Measurements from ENCODE around the gene GZF1.

GZF1 gene

DNA sequence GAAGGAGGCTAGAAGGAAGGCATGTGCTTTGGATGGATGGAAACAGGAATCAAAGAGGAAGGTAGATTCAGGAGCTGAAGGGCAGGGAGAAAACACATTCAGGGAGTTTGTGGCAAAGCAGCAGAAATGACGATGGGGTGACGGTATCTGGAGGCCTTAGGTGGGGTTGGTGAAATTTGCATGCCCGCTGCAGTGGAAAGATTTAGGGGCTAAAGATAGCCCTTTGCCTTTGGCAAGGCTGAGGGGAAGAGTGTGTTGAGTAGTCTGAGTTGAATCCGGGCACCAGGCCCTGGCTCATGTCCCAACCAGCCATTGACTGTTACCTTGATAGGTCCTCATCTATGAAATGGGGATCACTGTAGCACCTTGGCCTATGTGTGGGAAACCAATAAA, 1.3 kb downstream of the GZF1 start:
- DNase-seq (ENCODE audit: extremely low read depth, low read depth), result no peak
- TF ChIP-seq, protein P1, sequence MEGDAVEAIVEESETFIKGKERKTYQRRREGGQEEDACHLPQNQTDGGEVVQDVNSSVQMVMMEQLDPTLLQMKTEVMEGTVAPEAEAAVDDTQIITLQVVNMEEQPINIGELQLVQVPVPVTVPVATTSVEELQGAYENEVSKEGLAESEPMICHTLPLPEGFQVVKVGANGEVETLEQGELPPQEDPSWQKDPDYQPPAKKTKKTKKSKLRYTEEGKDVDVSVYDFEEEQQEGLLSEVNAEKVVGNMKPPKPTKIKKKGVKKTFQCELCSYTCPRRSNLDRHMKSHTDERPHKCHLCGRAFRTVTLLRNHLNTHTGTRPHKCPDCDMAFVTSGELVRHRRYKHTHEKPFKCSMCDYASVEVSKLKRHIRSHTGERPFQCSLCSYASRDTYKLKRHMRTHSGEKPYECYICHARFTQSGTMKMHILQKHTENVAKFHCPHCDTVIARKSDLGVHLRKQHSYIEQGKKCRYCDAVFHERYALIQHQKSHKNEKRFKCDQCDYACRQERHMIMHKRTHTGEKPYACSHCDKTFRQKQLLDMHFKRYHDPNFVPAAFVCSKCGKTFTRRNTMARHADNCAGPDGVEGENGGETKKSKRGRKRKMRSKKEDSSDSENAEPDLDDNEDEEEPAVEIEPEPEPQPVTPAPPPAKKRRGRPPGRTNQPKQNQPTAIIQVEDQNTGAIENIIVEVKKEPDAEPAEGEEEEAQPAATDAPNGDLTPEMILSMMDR (IDR thresholded peaks at IDR 0.05; ENCODE audit: low read depth, low read length), result no peak

DNA sequence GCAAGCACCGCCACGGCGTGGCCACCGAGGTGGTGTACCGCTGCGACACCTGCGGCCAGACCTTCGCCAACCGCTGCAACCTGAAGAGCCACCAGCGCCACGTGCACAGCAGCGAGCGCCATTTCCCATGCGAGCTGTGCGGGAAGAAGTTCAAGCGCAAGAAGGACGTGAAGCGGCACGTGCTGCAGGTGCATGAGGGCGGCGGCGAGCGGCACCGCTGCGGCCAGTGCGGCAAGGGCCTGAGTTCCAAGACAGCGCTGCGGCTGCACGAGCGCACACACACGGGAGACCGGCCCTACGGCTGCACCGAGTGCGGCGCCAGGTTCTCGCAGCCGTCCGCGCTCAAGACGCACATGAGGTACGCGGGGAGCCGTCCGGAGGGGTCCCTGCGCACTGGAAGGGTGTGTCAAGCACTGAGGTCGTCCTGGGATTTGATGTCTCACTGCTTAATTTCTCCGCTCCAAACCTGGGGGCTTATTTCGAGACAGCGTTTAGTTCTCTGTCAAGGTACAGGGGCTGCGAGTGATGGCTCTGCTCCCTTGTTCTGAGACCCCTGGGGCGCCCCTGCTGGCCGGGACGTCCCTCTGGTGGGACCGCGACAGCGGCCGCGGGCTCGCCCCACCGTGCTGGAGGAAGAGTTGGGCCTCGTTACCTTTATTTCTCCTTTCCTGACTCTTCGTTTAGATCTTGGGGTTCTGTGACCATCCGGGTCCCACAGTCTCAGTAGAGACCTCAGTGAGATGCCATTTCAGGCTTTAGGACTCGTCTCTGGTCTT, 3.6 kb downstream of the GZF1 start:
- DNase-seq (ENCODE audit: extremely low read depth, low read depth), result no peak
- TF ChIP-seq, protein P1 (IDR thresholded peaks at IDR 0.05; ENCODE audit: low read depth, low read length), result no peak

DNA sequence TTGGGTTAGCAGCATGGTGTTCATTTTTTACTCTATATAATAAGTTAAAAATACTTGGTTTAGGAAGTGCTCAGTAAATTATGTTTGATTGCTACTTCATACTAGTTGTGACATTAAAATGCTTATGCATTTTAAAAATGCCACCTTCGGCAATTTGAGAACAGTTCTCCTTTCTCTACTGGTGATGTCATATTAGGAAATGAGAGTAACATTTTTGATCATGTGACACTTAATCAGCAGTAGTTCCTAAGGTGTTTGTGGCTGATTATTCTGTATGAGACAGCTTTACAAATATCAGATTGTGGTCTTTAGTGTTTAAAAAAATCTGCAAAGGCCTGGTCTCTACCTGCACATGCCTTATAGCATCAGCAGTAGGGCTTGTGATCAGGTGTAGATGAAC, 4.4 kb downstream of the GZF1 start:
- TF ChIP-seq, protein P1 (IDR thresholded peaks at IDR 0.05; ENCODE audit: low read depth, low read length), result no peak
- no peak for DNase-seq (ENCODE audit: extremely low read depth, low read depth)

DNA sequence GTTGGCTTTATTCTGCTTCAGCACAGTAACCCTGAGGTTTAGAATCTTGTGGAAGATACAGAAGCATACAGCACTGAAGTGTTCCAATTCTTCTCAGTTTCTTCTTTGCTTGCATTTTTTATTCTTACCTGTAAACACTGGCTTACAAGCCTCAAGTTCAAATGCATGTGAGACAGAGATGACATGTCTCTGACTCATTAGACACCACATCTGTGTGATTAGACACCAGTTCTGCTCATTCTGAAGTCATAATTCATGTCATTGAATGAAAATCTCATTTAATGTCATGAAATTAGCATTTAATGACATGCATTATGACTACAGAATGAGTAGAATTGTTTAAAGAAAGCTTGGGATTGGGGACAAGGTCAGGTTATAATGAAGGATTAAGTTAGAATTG, 5.8 kb downstream of the GZF1 start:
- TF ChIP-seq, protein P1 (IDR thresholded peaks at IDR 0.05; ENCODE audit: low read depth, low read length), result no peak
- no peak for DNase-seq (ENCODE audit: extremely low read depth, low read depth)

DNA sequence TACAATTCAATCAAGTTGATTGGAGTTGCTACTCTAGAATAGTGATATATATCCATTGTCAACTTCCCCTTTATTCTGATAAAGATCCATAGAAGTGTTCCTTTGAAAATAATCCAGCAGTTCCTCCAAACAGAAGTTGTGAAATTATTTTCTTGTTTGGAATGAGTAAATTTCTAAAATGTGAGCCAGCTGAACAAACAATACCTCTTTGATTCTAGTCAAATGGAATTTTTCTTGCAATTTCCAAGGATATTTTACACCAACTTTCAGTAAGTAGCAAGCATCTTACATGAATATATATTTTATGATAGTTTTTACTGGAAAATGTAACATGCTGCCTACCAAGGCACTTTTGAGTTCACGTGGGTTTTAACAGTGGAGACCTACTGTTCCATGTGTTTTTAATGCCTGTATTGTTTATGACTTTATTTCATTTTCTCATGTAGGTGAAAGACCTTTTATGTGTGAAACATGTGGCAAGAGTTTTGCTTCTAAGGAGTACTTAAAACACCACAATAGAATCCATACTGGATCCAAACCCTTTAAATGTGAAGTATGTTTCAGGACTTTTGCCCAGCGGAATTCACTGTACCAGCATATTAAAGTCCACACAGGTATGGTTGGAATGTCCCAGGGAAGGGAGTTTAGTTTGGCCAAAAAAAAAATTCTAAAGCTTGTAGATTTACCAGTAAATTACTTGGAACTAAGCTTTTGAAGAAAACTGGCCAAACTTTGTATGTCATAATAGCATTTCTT, 6.5 kb downstream of the GZF1 start:
- DNase-seq (ENCODE audit: extremely low read depth, low read depth), result no peak
- TF ChIP-seq, protein P1 (IDR thresholded peaks at IDR 0.05; ENCODE audit: low read depth, low read length), result no peak

DNA sequence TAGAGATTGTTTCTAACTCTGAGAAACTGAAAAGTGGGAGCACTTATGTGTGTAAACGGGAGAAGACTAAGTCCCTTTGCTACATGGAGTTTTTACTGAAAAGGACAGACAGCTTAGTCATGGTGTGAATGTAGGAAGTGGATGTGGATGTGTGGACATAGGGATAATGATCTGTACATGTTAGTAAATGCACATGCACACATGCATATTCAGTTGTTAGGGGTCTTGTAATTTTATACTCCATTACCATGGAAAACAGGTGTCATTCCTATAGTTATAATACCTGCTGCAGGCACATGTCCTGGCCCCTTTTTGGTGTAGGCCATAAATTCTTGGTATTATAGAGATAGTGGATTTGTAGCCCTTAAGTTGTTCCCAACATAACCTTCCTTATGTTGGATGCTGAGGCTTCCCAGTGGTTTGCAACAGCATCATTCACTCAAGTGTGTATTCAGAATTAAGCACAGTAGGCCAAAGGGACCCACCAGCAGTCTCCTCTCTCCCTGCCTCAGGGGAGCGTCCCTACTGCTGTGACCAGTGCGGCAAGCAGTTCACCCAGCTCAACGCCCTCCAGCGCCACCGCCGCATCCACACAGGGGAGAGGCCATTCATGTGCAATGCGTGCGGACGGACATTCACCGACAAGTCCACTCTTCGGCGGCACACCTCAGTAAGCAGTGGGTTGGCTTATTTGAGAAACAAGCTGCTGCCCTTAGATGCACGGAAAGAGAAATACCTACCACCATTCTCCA, 7.3 kb downstream of the GZF1 start:
- no peak for DNase-seq (ENCODE audit: extremely low read depth, low read depth)
- TF ChIP-seq, protein P1 (IDR thresholded peaks at IDR 0.05; ENCODE audit: low read depth, low read length), result no peak
